HG02970 (cell line): ENCODE results near the gene UGT2B10.
"Not testable (repeated sequence)": the region's sequence is repeated elsewhere in the genome, so short reads cannot be mapped to it uniquely, and the experiment has no call there.

ENCODE experiments used
- ATAC-seq: cut with Tn5 transposase; IDR thresholded peaks from one replicate; pipeline ENCODE4 v1.9.1; 2021; ENCODE audit warnings: mild to moderate bottlenecking, moderate library complexity, moderate number of reproducible peaks; ENCODE audit not compliant: unreplicated experiment, low FRiP score

The UGT2B10 gene

DNA sequence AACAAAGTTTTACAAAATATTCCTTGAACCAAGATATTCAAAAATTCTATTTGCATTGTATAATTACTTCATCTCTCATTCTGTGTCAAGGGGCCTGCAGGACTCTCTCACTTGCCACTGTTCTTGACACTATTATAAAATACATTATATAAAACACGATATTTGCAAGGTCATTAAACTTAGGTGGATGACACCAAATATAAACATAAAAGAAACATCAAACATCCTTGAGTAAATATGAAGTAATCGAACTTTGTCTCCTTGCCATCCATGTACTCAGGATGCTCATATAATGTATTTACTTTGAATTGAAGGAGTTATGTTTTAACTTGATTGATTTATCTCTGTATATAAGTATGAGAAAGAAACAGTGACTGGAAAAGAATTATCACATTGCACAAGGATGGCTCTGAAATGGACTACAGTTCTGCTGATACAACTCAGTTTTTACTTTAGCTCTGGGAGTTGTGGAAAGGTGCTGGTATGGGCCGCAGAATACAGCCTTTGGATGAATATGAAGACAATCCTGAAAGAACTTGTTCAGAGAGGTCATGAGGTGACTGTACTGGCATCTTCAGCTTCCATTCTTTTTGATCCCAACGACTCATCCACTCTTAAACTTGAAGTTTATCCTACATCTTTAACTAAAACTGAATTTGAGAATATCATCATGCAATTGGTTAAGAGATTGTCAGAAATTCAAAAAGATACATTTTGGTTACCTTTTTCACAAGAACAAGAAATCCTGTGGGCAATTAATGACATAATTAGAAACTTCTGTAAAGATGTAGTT lies at the start of gene UGT2B10:
Gene UGT2B10, plus strand, starts transcription at position 378 of the 793 bp plus-strand sequence. Its CDS starts 26 bp downstream, at position 404.
- ATAC-seq, result not testable (repeated sequence)

DNA sequence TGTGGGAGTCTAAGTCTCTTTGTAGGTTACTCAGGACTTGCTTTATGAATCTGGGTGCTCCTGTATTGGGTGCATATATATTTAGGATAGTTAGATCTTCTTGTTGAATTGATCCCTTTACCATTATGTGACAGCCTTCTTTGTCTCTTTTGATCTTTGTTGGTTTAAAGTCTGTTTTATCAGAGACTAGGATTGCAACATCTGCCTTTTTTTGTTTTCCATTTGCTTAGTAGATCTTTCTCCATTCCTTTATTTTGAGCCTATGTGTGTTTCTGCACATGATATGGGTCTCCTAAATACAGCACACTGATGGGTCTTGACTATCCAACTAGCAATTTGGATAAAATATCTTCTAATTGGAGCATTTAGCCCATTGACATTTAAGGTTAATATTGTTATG lies 44.0 kb upstream of the UGT2B10 start:
- not testable (repeated sequence) for ATAC-seq

GRCh38 chr4:68773699-68774098 lies 42.1 kb upstream of the UGT2B10 start:
- ATAC-seq, result no peak

DNA sequence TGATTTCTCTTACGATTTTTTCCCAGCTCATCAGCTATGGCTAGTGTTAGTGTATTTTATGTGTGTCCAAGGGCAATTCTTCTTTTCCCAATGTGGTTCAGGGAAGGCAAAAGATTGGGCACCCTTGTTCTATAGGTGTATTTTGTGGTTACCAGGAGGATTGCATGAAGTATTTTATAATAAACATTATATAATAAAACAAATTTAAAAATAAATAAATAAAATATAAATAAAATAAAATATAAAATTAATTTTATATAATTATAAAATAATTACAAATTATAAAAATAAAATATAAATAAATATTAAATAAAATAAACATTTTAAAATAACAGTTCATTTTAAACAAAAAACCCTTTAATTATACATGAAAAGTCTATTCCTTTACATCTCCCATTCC lies 35.6 kb upstream of the UGT2B10 start:
- ATAC-seq, result no peak

GRCh38 chr4:68797048-68797447 lies 18.7 kb upstream of the UGT2B10 start:
- no peak for ATAC-seq

DNA sequence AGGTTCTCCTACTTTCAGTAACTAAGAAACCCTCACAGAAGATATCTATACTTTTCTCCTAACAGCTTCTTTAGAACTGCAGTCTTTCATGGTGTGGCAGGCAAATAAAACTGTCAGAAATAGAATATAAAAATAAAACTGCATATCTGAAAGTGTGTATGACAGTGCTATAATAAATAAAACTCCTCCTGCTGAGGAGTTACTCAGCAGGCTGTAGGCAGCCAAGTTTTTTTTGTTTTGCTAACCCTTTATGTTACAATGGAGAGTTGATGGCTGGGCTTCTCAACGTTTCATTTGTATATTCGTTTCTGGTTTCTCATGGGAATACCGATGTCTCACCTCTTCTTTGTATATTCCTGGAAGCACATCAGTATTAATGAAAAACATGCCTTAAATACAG lies 18.2 kb upstream of the UGT2B10 start:
- ATAC-seq, result no peak

DNA sequence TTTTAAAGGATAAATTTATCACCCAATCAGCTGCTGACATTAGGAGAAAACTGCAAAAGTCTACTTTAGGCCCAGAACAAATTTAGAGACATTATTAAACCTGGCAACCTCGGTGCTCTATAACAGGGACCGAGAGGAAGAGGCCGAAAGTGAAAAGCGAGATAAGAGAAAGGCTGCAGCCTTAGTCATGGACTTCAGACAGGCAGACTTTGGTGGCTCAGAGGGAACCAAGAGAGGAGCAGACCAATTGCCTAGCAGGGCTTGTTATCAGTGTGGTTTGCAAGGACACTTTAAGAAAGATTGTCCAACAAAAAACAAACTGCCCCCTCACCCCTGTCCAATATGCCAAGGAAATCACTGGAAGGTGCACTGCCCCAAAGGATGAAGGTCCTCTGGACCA lies 12.8 kb upstream of the UGT2B10 start:
- no peak for ATAC-seq

DNA sequence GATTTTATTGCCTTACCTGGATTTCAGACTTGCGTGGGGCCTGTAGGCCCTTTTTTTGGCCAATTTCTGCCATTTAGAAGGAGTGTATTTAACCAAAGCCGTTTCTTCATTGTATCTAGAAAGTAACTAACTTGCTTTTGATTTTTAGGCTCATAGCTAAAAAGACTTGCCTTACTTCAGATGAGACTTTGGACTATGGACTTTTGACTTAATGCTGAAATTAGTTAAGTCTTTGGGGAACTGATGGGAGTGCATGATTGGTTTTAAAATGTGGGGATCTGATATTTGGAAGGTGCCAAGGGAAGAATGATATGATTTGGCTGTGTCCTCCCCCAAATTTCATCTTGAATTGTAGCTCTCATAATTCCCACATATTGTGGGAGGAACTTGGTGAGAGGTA lies 7.7 kb upstream of the UGT2B10 start:
- no peak for ATAC-seq

GRCh38 chr4:68810919-68811318 lies 4.9 kb upstream of the UGT2B10 start:
- ATAC-seq, result no peak

GRCh38 chr4:68816410-68817265 lies 844 bp downstream of the UGT2B10 start:
- ATAC-seq, result not testable (repeated sequence)

GRCh38 chr4:68817386-68817785 lies 1.6 kb downstream of the UGT2B10 start:
- no peak for ATAC-seq

DNA sequence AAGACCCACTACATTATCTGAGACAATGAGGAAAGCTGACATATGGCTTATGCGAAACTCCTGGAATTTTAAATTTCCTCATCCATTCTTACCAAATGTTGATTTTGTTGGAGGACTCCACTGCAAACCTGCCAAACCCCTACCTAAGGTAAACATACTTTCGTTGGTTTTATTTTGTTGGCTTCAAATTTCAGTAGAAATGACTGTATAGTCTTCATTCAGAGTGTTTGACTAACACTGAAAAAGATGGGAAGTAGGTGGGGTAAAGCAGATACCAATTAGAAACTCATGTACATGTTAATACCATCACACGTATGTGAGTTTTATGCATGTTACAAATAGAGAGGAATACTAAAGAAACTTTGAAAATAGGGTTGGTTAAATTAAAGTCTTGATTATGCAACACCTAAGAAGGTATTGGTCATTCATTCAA lies 2.3 kb downstream of the UGT2B10 start:
- ATAC-seq, result not testable (repeated sequence)

- no peak for ATAC-seq
Measured at GRCh38 chr4:68831642-68832041, 15.8 kb downstream of the UGT2B10 start.

- no peak for ATAC-seq
Measured at GRCh38 chr4:68850293-68850692, 34.5 kb downstream of the UGT2B10 start.

- ATAC-seq, result no peak
Measured at GRCh38 chr4:68855771-68856170, 40.0 kb downstream of the UGT2B10 start.

DNA sequence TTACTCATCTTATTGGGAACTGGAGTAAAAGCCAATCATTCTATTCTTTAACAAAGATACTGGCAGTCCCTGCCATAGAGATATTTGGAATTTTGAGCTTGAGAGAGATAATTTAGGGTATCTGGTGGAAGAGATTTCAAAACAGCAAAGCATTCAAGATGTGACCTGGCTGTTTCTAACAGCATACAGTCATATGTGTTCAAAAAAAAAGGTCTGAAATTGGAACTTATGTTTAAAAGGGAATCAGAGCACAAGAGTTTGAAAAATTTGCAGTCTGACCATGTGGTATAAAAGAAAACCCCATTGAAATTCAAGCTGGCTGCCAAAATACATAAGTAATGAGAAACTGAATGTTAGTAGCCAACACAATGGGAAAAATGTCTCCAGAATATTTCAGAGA lies 42.2 kb downstream of the UGT2B10 start:
- no peak for ATAC-seq

DNA sequence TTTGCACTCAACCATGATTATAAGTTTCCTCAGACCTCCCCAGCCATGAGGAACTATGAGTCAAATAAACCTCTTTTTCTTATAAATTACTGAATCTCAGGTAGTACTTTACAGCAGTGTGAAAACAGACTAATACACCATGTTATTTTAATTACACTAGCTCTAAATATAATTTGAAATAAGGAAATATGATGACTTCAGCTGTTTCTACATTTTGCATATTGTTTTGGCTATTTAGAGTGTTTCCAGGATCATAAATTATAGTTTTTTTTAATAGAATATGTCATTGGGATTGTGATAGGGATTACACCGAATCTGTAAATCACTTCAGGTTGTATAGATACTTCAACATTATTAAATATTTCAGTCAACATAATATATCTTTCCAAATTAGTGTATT lies 43.9 kb downstream of the UGT2B10 start:
- ATAC-seq, result no peak

- no peak for ATAC-seq
Measured at GRCh38 chr4:68861057-68861456, 45.3 kb downstream of the UGT2B10 start.

DNA sequence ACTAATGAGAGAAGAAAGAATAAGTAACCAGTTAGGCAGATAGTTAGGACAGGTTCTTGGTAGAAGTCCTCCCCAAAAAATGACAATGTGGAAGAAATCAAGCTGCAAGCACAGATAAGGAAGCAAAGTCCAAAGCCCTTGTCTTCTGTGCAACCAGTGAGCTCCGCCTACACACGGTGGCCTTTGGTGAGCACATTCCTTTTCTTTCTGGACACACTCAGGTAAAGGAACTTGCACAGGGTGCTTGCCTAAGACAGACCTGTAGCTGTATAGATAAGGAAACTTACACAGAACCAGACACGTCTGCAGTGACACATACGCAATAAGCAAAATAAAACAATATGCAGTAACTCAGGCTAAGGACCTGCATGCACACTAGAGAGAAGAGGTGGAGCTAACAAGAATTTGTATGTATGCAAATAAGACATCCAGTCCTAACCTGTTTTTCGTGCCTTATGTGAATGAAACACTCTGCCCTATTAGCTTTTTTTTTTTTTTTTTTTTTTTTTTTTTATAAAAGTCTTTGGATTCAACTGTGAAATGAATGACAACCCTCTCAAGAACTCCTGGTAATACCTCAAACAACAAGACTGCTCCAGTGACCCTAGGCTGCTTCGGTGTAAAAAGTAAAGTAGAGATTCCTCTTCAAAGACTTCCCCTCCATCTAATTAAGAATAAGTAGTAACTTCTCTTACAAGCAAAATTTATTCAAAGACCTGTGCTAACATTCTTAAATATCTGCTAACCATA lies 48.8 kb downstream of the UGT2B10 start:
- ATAC-seq, result no peak

GRCh38 chr4:68865188-68865638 lies 49.4 kb downstream of the UGT2B10 start:
- no peak for ATAC-seq

DNA sequence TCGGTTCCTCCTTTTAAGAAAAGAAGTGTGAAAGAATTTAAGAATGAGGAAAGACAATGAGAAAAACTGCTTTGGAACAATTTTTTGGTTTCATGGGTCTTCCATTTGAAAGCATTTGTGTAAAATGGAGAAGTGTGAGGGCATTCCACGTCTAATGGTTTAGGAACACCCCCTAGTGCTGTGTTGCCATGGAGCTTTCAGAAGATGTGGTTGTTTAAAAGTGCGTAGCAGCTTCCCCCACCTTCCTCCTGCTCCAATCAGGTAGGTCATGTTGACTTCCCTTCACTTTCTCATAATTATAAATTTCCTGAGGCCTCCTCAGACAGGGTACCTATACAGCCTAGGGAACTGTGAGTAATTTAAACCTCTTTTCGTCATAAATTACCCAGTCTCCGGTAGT lies 50.0 kb downstream of the UGT2B10 start:
- ATAC-seq, result no peak
